Measurements from ENCODE around the gene PDGFRB. TPM values are rescaled to one million over a fixed set of nuclear protein-coding genes. Genes with fewer than 3 reads are reported as not detected.

The PDGFRB gene
- polyA plus RNA-seq, 2 of the 4 experiments (the other 2 are of a cell fraction) = 0.22 TPM

GRCh38 chr5:150143350-150144245 lies 12.0 kb downstream of the PDGFRB start:
- H3K4me1 ChIP-seq = peaks cover 57% of the 10 kb centered on the region
- H3K27ac ChIP-seq = peak overlapping the region; percentile 93 to 98
- no peaks in the 10 kb centered on the region for H3K9me3 ChIP-seq
- ChIA-PET POLR2A (interaction anchor here (0.6 to 1.0 kb wide), 2 partner anchors 10 to 183 kb away, joined by 3 to 4 read pairs; partner anchors contain the start of gene SLC26A2), CTCF (interaction anchor here (0.7 to 4.0 kb wide), 7 partner anchors 14 to 75 kb away, joined by 3 to 22 read pairs (median 3); no protein-coding TSS in a partner anchor)
- 78% methylated on average over 20 of the region's 20 CpGs for WGBS (ENCODE audit: missing lambda C conversion rate)
- FAIRE-seq = no peak
- DNase-seq (ENCODE audit: low read depth in 1 of 2, low spot score in 1 of 2) = peak; percentile 57 to 62
- H3K4me3 ChIP-seq = no peak overlapping the region
- TF ChIP-seq, protein P1, sequence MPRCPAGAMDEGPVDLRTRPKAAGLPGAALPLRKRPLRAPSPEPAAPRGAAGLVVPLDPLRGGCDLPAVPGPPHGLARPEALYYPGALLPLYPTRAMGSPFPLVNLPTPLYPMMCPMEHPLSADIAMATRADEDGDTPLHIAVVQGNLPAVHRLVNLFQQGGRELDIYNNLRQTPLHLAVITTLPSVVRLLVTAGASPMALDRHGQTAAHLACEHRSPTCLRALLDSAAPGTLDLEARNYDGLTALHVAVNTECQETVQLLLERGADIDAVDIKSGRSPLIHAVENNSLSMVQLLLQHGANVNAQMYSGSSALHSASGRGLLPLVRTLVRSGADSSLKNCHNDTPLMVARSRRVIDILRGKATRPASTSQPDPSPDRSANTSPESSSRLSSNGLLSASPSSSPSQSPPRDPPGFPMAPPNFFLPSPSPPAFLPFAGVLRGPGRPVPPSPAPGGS (IDR thresholded peaks at IDR 0.05) = no peak; the same call in 2 of the 3 replicates
- TF ChIP-seq RAD21 (conservative IDR thresholded peaks at IDR 0.05 in 1 of 2, IDR thresholded peaks at IDR 0.05 in 1 of 2) (no peak), EP300 (IDR thresholded peaks at IDR 0.05) (peak in 1 of 2 experiments; percentile 28; a peak in 1 of 5 replicates), JUN (IDR thresholded peaks at IDR 0.05) (peak in 1 of 2 experiments; percentile 37; a peak in 1 of 5 replicates), MYC (IDR thresholded peaks at IDR 0.05; ENCODE audit: borderline replicate concordance, low read length) (no peak), RFX5 (IDR thresholded peaks at IDR 0.05) (no peak)
- TF ChIP-seq, protein P2, sequence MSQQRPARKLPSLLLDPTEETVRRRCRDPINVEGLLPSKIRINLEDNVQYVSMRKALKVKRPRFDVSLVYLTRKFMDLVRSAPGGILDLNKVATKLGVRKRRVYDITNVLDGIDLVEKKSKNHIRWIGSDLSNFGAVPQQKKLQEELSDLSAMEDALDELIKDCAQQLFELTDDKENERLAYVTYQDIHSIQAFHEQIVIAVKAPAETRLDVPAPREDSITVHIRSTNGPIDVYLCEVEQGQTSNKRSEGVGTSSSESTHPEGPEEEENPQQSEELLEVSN (IDR thresholded peaks at IDR 0.05; ENCODE audit: borderline replicate concordance, low read depth) = peak; percentile 48; the same call in 1 of the 2 replicates
- TF ChIP-seq, protein P3, sequence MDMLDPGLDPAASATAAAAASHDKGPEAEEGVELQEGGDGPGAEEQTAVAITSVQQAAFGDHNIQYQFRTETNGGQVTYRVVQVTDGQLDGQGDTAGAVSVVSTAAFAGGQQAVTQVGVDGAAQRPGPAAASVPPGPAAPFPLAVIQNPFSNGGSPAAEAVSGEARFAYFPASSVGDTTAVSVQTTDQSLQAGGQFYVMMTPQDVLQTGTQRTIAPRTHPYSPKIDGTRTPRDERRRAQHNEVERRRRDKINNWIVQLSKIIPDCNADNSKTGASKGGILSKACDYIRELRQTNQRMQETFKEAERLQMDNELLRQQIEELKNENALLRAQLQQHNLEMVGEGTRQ (IDR thresholded peaks at IDR 0.05) = peak; percentile 44; the same call in 1 of the 2 replicates
- peak overlapping the region; percentile 80 for H3K4me2 ChIP-seq
- ATAC-seq = peak; percentile 75

- Histone ChIP-seq H3K4me3 (no peak overlapping the region), H3K9me3 (no peaks in the 10 kb centered on the region), H3K4me1 (peaks cover 63% of the 10 kb centered on the region), H3K4me2 (peak overlapping the region; percentile 80), H3K27ac (peak overlapping the region; percentile 93 to 98)
- TF ChIP-seq EHMT2 (IDR thresholded peaks at IDR 0.05; ENCODE audit: low read depth) = no peak
- TF ChIP-seq, protein P4, sequence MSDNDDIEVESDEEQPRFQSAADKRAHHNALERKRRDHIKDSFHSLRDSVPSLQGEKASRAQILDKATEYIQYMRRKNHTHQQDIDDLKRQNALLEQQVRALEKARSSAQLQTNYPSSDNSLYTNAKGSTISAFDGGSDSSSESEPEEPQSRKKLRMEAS (IDR thresholded peaks at IDR 0.05) = peak; percentile 52; the same call in 1 of the 2 replicates
- peak; percentile 74 to 88 for TF ChIP-seq CEBPB (IDR thresholded peaks at IDR 0.05)
- peak; percentile 81 for TF ChIP-seq JUNB (IDR thresholded peaks at IDR 0.05)
- peak in 1 of 2 experiments; percentile 33; a peak in 1 of 5 replicates for TF ChIP-seq EP300 (IDR thresholded peaks at IDR 0.05)
- TF ChIP-seq FOSL2 (IDR thresholded peaks at IDR 0.05) = peak; percentile 84
- TF ChIP-seq FOSL2 (CRISPR knock-in tag; IDR thresholded peaks at IDR 0.05) = peak; percentile 86
- no peak for TF ChIP-seq FOXS1 (CRISPR knock-in tag; IDR thresholded peaks at IDR 0.05)
- ATAC-seq (peak; percentile 79 to 87), FAIRE-seq (no peak), DNase-seq (ENCODE audit: low read depth in 1 of 2, low spot score in 1 of 2) (peak; percentile 78 to 85)
- whole genome bisulfite sequencing (ENCODE audit: missing lambda C conversion rate) = 9% methylated on average over 4 of the region's 4 CpGs
- ChIA-PET POLR2A (interaction anchor here (0.6 to 1.0 kb wide), 2 partner anchors 11 to 182 kb away, joined by 3 to 4 read pairs; partner anchors contain the start of gene SLC26A2), CTCF (interaction anchor here (0.8 to 4.0 kb wide), 6 partner anchors 13 to 75 kb away, joined by 3 to 22 read pairs (median 4); no protein-coding TSS in a partner anchor)
Measured at GRCh38 chr5:150142959-150143349, 12.7 kb downstream of the PDGFRB start.

DNA sequence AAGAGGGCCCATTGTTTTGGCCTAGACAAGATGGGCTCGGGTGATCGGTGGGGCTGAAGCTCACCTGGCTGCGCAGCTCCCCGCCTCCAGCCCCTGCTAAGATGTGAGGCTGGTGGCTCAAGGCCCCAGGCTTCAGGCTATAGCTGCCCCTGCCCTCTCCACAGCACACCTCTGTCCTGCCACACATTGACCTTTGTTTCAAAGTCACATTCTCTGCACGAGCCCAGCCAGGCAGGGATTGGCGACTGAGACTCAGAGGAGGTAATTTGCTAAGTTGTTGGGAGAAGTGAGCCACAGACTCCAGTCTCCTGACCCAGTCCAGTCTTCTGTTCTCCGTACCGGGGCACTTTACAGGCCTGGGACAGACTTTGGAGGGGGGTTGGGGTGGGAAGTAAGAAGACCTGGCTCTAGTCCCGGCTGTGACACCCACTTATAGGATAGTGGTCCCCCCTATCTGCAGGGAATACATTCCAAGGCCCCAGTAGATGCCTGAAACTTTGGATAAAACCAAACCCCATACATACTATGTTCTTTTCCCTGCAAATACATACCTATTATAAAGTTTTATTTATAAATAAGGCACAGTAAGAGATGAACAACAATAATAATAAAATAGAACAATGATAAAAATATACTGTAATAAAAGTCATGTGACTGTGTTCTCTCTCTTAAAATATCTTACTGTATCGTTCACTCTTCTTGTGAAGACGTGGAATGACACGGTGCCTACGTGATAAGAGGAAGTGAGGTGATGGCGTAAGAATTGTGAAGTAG lies 13.3 kb downstream of the PDGFRB start:
- peak overlapping the region; percentile 93 to 98 for H3K27ac ChIP-seq
- 66% methylated on average over 14 of the region's 14 CpGs for WGBS (ENCODE audit: missing lambda C conversion rate)
- ATAC-seq = no peak; a peak in 1 of 6 replicates
- ChIA-PET POLR2A (interaction anchor here (1.0 kb wide), 1 partner anchor 182 kb away, joined by 4 read pairs; the partner anchor contains the start of gene SLC26A2), CTCF (interaction anchor here (0.9 to 4.0 kb wide), 6 partner anchors 12 to 76 kb away, joined by 3 to 22 read pairs (median 6); no protein-coding TSS in a partner anchor)
- peaks cover 69% of the 10 kb centered on the region for H3K4me1 ChIP-seq
- no peak for DNase-seq (ENCODE audit: low read depth in 1 of 2, low spot score in 1 of 2)
- H3K4me2 ChIP-seq = peak overlapping the region; percentile 80
- FAIRE-seq = no peak
- H3K9me3 ChIP-seq = no peaks in the 10 kb centered on the region
- no peak for TF ChIP-seq PHF8 (IDR thresholded peaks at IDR 0.05; ENCODE audit: borderline replicate concordance, low read depth)
- TF ChIP-seq, protein P3 (IDR thresholded peaks at IDR 0.05) = 0 out of 2 replicates have a peak, but pooled peaks have one; percentile 25
- H3K4me3 ChIP-seq = no peak overlapping the region

All from A549 (cell line).